Caco-2 (cell line): ENCODE measurements around the gene TUBAL3. TPM values are rescaled to one million over a fixed set of nuclear protein-coding genes. Genes with fewer than 3 reads are reported as not detected.
"Not testable (repeated sequence)": the region's sequence is repeated elsewhere in the genome, so short reads cannot be mapped to it uniquely, and the experiment has no call there.

Experiments
- BruUV-seq: library from RNA; stranded (reverse); fragments of 400-500 nt; replicated peaks from 2 replicates; lab custom pipeline; 2021; lab: Mats Ljungman, UMichigan
- CTCF ChIA-PET: fragments of 300-600 bp; sonication (Branson Sonifier 250); formaldehyde crosslinking; loops from one replicate; lab custom pipeline; 2022; ENCODE audit warnings: antibody characterized with exemption; lab: Charles Lee
- POLR2A ChIA-PET: fragments of 300-600 bp; sonication (Branson Sonifier 250); formaldehyde crosslinking; loops from one replicate; lab custom pipeline; 2022; ENCODE audit warnings: antibody characterized with exemption; lab: Charles Lee
- DNase-seq, 2 experiments: peaks; one replicate each; pipeline versions ENCODE4 v3.0.0 to v3.0.0-alpha.2; 2020 to 2022
- H3K27me3 ChIP-seq: replicated peaks from 2 replicates; pipeline ENCODE4 v1.6.0; 2011; ENCODE audit warnings: low read length; ENCODE audit not compliant: control insufficient read depth, insufficient read depth
- H3K36me3 ChIP-seq: 2 replicates; pipeline ENCODE4 v1.5.1; 2011; ENCODE audit warnings: low read length; ENCODE audit not compliant: control insufficient read depth, insufficient read depth
- H3K4me1 ChIP-seq: fragments of 250-450 bp; sonication (Bioruptor Pico); 2 replicates; pipeline ENCODE4 v1.5.1; 2020; ENCODE audit warnings: mild to moderate bottlenecking
- H3K4me3 ChIP-seq: 2 replicates; pipeline ENCODE4 v1.5.1; 2011; ENCODE audit warnings: low read depth, mild to moderate bottlenecking, control low read depth, low read length
- H3K9me3 ChIP-seq: fragments of 250-450 bp; sonication (Bioruptor Pico); 2 replicates; pipeline ENCODE4 v1.5.1; 2020; ENCODE audit warnings: mild to moderate bottlenecking, moderate library complexity
- H3K27ac Mint-ChIP-seq: one replicate; pipeline ENCODE4 v1.8.0; 2022; ENCODE audit warnings: mixed read lengths; ENCODE audit not compliant: unreplicated experiment
- H3K27me3 Mint-ChIP-seq: one replicate; pipeline ENCODE4 v1.8.0; 2022; ENCODE audit warnings: mixed read lengths; ENCODE audit not compliant: insufficient read depth, unreplicated experiment
- H3K36me3 Mint-ChIP-seq: one replicate; pipeline ENCODE4 v1.8.0; 2022; ENCODE audit warnings: mild to moderate bottlenecking, mixed read lengths; ENCODE audit not compliant: insufficient read depth, unreplicated experiment
- H3K4me1 Mint-ChIP-seq: one replicate; pipeline ENCODE4 v1.8.0; 2022; ENCODE audit warnings: low read depth, mixed read lengths; ENCODE audit not compliant: unreplicated experiment
- H3K4me3 Mint-ChIP-seq: one replicate; pipeline ENCODE4 v1.8.0; 2022; ENCODE audit warnings: mild to moderate bottlenecking, moderate library complexity, mixed read lengths; ENCODE audit not compliant: unreplicated experiment
- H3K9me3 Mint-ChIP-seq: one replicate; pipeline ENCODE4 v1.8.0; 2022; ENCODE audit warnings: mixed read lengths; ENCODE audit not compliant: unreplicated experiment
- CTCF ChIP-seq, 2 experiments: fragments of 200-600 bp in 1 of 2; IDR thresholded peaks; 1 replicate in 1 of 2; 2 replicates in 1 of 2; pipeline versions ENCODE4 v1.5.1 to v1.8.0; 2011 to 2022; ENCODE audit warnings: antibody characterized with exemption in 1 of 2, control low read depth in 1 of 2, inconsistent platforms in 1 of 2, low read depth in 1 of 2, low read length in 1 of 2, mild to moderate bottlenecking in 1 of 2, moderate library complexity in 1 of 2; ENCODE audit not compliant: insufficient read depth in 1 of 2, severe bottlenecking in 1 of 2, unreplicated experiment in 1 of 2
- intact Hi-C: fragments of 100-400 bp; cut with micrococcal nuclease; formaldehyde crosslinking; loops from one replicate; pipeline ENCODE4 v1.10.0; 2022; ENCODE audit not compliant: unreplicated experiment
- total RNA-seq: library from RNA; stranded (reverse); gene quantifications from 2 replicates; pipeline ENCODE4 v1.2.3, GENCODE V29; 2022

TUBAL3 gene
- total RNA-seq, 1 experiment from 2014 or later: 0.39 TPM

GRCh38 chr10:5385224-5385623 lies 19.4 kb downstream of the TUBAL3 start:
- Mint-ChIP-seq H3K36me3 (no peaks in the 10 kb centered on the region), H3K4me1 (no peaks in the 10 kb centered on the region), H3K27me3 (no peaks in the 10 kb centered on the region), H3K4me3 (no peak overlapping the region), H3K9me3 (peaks cover 42% of the 10 kb centered on the region), H3K27ac (no peak overlapping the region)
- CTCF ChIA-PET: no interaction called here
- Histone ChIP-seq H3K4me1 (no peaks in the 10 kb centered on the region), H3K9me3 (peaks cover 20% of the 10 kb centered on the region), H3K36me3 (no peaks in the 10 kb centered on the region), H3K27me3 (no peaks in the 10 kb centered on the region), H3K4me3 (no peak overlapping the region)
- DNase-seq: no peak
- no peak for TF ChIP-seq CTCF (IDR thresholded peaks at IDR 0.05; ENCODE audit: insufficient read depth in 1 of 2, low read depth in 1 of 2, low read length in 1 of 2, severe bottlenecking in 1 of 2, unreplicated experiment in 1 of 2)
- no TSS peak for BruUV-seq
- POLR2A ChIA-PET: no interaction called here
- intact Hi-C loops: loop anchor here (2.0 kb wide), 1 partner anchor 50 kb away; no protein-coding TSS in a partner anchor

GRCh38 chr10:5381187-5381586 lies 23.4 kb downstream of the TUBAL3 start:
- POLR2A ChIA-PET: no interaction called here
- no TSS peak for BruUV-seq
- Histone ChIP-seq H3K4me3 (no peak overlapping the region), H3K27me3 (no peaks in the 10 kb centered on the region), H3K4me1 (no peaks in the 10 kb centered on the region), H3K9me3 (peaks cover 17% of the 10 kb centered on the region), H3K36me3 (no peaks in the 10 kb centered on the region)
- no peak for TF ChIP-seq CTCF (IDR thresholded peaks at IDR 0.05; ENCODE audit: insufficient read depth in 1 of 2, low read depth in 1 of 2, low read length in 1 of 2, severe bottlenecking in 1 of 2, unreplicated experiment in 1 of 2)
- no peaks in the 10 kb centered on the region for H3K4me1 Mint-ChIP-seq
- intact Hi-C loops: loop anchor here (5.0 kb wide), 1 partner anchor 564 kb away; no protein-coding TSS in a partner anchor
- no peaks in the 10 kb centered on the region for H3K36me3 Mint-ChIP-seq
- H3K27me3 Mint-ChIP-seq: no peaks in the 10 kb centered on the region
- H3K9me3 Mint-ChIP-seq: peaks cover 13% of the 10 kb centered on the region
- CTCF ChIA-PET: no interaction called here
- no peak overlapping the region for H3K27ac Mint-ChIP-seq
- no peak for DNase-seq
- H3K4me3 Mint-ChIP-seq: no peak overlapping the region

- H3K4me1 Mint-ChIP-seq, H3K4me1 ChIP-seq, H3K4me3 Mint-ChIP-seq, H3K27me3 Mint-ChIP-seq, CTCF ChIA-PET, H3K9me3 ChIP-seq, DNase-seq, H3K36me3 Mint-ChIP-seq, H3K4me3 ChIP-seq, BruUV-seq, H3K27me3 ChIP-seq, H3K9me3 Mint-ChIP-seq, H3K27ac Mint-ChIP-seq, H3K36me3 ChIP-seq, POLR2A ChIA-PET: not testable (repeated sequence)
- intact Hi-C loops: loop anchor here (5.0 kb wide), 1 partner anchor 563 kb away; no protein-coding TSS in a partner anchor
Observed at GRCh38 chr10:5380395-5380794, 24.2 kb downstream of the TUBAL3 start.

- H3K9me3 Mint-ChIP-seq, H3K4me1 Mint-ChIP-seq, BruUV-seq, H3K36me3 ChIP-seq, H3K27me3 ChIP-seq, H3K27ac Mint-ChIP-seq, CTCF ChIA-PET, DNase-seq, H3K27me3 Mint-ChIP-seq, H3K36me3 Mint-ChIP-seq, H3K4me3 Mint-ChIP-seq, H3K4me3 ChIP-seq, H3K4me1 ChIP-seq, intact Hi-C loops, H3K9me3 ChIP-seq: not testable (repeated sequence)
- POLR2A ChIA-PET: interaction anchor here (0.6 kb wide), 1 partner anchor 434 kb away, joined by 4 read pairs; the partner anchor contains the start of gene GDI2
Observed at GRCh38 chr10:5379202-5379601, 25.4 kb downstream of the TUBAL3 start.
